ENCODE data around the gene CD83. TPM values are rescaled to one million over a fixed set of nuclear protein-coding genes. Genes with fewer than 3 reads are reported as not detected.

The CD83 gene
- polyA plus RNA-seq, 3 donors = 10.4 to 12.3 (median 11.3) TPM

DNA sequence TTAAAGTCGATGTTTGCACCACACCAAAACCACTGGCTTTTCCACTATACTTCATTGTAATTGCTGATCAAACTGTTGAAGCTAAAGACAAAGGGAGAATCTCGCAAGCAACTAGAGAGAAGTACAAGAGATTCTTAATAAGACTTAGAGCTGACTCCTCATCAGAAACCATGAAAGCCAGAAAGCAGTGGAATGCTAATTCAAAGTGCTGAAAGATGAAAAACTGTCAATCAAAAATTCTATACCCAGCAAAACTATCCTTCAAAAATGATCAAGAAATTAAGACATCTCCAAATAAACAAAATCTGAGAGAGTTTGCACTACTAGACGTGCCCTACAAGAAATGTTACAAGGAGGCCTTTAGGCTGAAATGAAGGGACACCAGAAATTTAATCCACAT lies 52.6 kb downstream of the CD83 start:
- DNase-seq (ENCODE audit: extremely low read depth in 1 of 11, low read depth in 9 of 11, low spot score in 4 of 11) = no peak

DNA sequence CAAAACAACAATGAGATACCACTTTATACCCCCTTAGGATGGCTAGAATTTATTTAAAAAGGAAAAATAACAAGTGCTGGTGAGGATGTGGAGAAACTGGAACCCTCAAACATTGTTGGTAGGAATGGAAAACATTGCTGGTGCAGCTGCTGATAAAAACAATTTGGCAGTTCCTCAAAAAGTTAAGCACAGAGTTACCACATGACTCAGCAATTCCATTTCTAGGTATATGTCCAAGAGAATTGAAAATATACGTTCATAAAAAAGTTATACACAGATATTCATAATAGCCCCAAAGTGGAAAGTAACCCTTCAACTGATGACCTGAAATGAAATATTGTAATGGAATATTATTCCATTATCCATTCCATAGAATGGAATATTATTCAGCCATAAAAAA lies 55.0 kb downstream of the CD83 start:
- DNase-seq (ENCODE audit: extremely low read depth in 1 of 11, low read depth in 9 of 11, low spot score in 4 of 11) = no peak

DNA sequence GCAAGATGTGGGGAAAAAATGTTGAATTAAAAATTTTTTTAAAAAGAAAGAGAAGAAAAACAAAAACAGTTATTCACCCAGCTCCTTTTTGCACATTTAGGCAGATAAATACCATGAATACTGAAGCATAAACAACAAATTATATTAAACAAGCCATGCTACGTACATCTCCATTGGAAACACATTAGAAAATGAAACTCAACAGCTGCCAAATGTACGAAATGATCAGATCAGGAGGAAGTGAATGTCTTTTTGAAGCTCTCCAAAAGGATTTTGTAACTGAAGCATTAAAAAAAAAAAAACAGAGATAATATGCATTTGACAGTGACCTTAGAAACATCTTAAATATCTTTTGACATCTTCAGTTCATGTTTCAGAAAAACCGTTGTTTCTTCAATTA lies 56.7 kb downstream of the CD83 start:
- DNase-seq (ENCODE audit: extremely low read depth in 1 of 11, low read depth in 9 of 11, low spot score in 4 of 11) = no peak

DNA sequence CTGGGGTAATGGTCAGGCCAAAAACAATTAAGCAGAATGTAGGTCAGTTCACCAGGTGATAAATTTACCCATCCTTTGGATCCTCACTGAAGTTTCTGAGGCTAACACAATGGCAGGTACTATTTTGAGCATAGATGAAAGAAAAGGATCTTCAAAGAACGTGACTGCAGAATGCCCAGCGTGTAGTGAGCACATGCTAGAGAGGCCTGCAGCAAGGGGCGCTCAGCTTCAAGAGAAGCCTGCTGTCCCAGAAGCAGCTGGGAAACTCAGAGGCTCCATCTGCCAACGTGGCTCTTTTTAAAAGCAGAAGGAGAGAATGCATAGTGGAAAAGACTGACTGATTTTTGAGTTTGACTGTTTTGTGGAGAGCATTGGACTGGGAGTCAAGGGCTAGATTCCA lies 57.4 kb downstream of the CD83 start:
- no peak for DNase-seq (ENCODE audit: extremely low read depth in 1 of 11, low read depth in 9 of 11, low spot score in 4 of 11)

DNA sequence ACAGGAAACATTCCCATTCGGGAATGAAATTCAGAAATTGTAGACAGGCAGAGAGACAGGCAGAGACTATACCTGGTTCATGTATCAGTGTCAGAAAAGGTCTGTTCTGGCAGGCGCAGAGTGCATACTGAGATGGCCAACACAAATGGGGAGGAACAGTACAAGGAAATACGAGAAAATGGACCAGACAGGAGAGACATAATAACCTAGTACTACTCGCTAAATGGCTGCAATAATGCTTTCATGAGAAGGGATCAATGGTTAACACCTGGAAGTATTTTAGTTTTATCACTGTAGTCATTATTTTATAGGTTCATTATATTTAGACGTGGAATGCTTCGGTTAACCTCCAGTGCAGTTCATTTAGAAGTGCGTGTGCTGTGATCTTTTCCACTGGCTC lies 58.9 kb downstream of the CD83 start:
- DNase-seq (ENCODE audit: extremely low read depth in 1 of 11, low read depth in 9 of 11, low spot score in 4 of 11) = no peak

DNA sequence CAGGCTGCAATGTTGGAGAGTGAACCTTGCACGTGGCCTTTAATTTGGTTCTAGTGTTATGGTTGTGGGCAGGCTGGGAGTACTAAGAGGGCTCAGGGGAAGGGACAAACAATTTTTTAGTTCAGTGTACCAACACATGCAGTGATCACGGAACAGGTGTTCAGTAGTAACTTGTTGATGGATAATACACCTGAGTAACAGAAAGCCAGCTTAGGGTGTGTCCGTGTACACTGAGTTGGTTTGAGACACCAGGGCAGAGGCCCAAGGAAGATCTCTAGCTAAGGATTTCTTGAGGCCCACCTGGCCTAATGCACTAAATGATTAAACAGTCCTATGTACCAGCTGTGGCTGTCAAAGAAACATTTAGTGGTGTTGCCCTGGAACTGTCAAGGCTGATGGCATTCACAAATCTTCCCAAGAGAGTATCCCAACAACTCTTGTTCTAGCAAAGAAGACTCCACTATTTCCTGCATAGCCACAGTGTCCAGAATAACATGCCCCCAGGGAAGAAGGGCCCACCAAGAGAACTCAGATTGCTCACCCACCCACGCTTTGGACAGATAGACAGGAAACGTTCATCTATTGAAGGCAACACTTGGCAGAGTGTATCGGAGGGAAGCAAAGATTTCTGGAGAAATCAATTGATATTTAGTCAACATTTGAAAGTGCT lies 60.0 kb downstream of the CD83 start:
- no peak for DNase-seq (ENCODE audit: extremely low read depth in 1 of 11, low read depth in 9 of 11, low spot score in 4 of 11)

DNA sequence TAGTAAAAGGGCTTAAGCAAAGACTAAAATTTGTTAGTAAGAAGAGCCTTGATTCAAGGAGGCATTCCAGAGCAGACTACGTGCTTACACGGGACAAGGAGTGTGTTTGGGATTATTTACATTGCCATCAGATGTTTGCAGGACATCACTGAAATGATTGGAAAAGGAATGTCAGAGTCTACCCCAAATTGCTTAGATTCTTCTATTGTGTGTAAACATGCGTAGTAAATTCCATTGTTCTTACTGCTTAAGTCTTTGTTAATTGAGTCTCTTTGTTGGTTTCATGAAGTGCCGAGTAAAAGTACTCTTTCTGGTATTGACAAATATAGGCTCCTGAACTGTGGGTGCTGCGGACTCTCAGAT lies 60.5 kb downstream of the CD83 start:
- no peak for DNase-seq (ENCODE audit: extremely low read depth in 1 of 11, low read depth in 9 of 11, low spot score in 4 of 11)

DNA sequence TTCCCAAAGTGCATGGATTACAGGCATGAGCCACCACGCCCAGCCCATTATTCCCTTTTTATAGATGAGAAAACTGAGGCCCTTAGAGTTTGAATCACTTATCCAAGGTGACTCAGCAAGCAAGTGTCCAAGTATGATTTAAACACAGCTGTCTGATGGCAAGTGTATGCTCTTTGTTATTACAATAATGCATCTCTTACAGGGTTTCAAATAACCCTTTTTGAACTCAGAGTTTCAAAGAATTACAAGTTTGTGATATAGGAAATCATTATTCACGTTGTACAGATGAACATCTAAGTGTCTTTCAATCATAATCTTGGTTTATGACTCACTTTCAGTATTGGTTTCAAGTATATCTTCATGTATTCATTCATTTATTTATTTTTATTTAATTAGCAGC lies 63.0 kb downstream of the CD83 start:
- DNase-seq (ENCODE audit: extremely low read depth in 1 of 11, low read depth in 9 of 11, low spot score in 4 of 11) = no peak

DNA sequence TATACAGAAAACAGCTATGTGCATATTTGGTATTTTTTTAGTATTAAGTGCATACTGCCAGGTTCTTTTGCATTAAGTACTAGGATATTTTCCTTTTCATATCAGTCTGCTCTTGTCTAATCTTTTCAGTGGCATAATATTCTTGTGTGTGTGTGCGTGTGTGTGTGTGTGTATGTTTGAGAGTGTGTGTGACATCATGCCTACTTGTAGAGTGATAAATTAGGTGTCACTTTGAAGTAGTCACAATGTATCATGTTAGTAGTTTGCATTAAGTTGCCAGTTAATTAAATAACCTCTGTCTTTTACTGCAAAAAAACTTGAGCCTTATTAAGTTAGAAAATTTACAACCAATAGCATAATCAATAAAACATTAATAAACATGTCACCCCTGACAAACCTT lies 65.3 kb downstream of the CD83 start:
- DNase-seq (ENCODE audit: extremely low read depth in 1 of 11, low read depth in 9 of 11, low spot score in 4 of 11) = no peak

Other genes with a start within 250 kb of the CD83 start
- 1 to 10 TPM; 3.0 to 4.7 (median 3.2) TPM for gene RNF182, start 192.8 kb upstream of the CD83 start, polyA plus RNA-seq (ENCODE audit: insufficient read length in 3 of 3)